ENCODE data around the gene UFM1. TPM values are rescaled to one million over a fixed set of nuclear protein-coding genes. Genes with fewer than 3 reads are reported as not detected.

The UFM1 gene
- total and polyA plus RNA-seq, 9 of the 15 experiments (the other 6 are each of a cell fraction or from before 2014, with no cell fraction given), result 26.3 to 58.5 (median 36.1) TPM

DNA sequence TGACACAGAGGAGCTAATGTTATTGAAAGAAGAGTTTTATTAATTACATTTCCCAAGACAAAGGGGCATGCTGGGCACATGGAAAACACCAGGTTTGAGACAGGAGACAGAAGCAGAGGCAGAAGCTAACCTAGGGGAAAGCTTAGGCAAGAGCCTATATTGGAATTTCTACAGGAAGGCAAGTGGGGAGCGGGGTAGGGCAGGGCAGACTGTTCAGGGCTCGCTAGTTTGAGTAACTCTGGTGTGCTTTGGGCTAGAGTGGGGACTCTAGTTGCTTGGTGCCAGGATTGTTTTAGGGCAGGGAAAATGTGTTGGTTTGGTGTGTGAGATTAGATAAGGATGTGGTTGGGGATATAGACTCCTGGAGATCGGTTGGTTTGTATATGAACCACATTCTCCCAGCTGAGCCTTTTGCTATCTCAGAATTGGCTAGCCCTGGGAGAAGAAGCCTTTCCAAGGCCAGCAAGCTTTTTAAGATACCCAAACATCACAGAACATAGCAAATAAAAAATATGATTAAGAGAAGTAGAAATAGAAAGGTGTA, 8.4 kb upstream of the UFM1 start (continued):
- no peak for TF ChIP-seq HMGXB4 (CRISPR knock-in tag; IDR thresholded peaks at IDR 0.05)

GRCh38 chr13:38346764-38347163, 2.9 kb upstream of the UFM1 start:
- H2AFZ ChIP-seq (ENCODE audit: low read depth, low read length), result no peak overlapping the region
- no peaks in the 10 kb centered on the region for H3K9me1 ChIP-seq (ENCODE audit: control insufficient read depth, insufficient read depth, low read length)
- in situ Hi-C loops (cut with MboI), result no loop called here
- H3K4me1 ChIP-seq (replicated peaks in 1 of 2; ENCODE audit: control insufficient read depth in 2 of 2, insufficient read depth in 2 of 2, low read length in 2 of 2), result no peaks in the 10 kb centered on the region; a peak in 2 of 5 replicates
- H3K36me3 ChIP-seq (ENCODE audit: control insufficient read depth, insufficient read depth, low read length), result peaks cover 9% of the 10 kb centered on the region
- no peaks in the 10 kb centered on the region for H3K9me3 ChIP-seq (replicated peaks; ENCODE audit: control insufficient read depth, insufficient read depth, low read depth, low read length)
- peaks cover 21% of the 10 kb centered on the region for H3K79me2 ChIP-seq (ENCODE audit: control insufficient read depth, insufficient read depth, low read length)
- TF ChIP-seq, protein P1, sequence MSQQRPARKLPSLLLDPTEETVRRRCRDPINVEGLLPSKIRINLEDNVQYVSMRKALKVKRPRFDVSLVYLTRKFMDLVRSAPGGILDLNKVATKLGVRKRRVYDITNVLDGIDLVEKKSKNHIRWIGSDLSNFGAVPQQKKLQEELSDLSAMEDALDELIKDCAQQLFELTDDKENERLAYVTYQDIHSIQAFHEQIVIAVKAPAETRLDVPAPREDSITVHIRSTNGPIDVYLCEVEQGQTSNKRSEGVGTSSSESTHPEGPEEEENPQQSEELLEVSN (IDR thresholded peaks at IDR 0.05; ENCODE audit: borderline replicate concordance in 1 of 2, extremely low read depth in 1 of 2, insufficient read depth in 1 of 2, insufficient read length in 1 of 2, low read depth in 1 of 2, low read length in 1 of 2, poor library complexity in 1 of 2, severe bottlenecking in 1 of 2), result no peak
- ChIA-PET CTCF (ENCODE audit: low intra/inter-chr PET ratio) (no interaction called here), POLR2A (interaction anchor here (0.9 kb wide), 1 partner anchor 11 kb away, joined by 3 read pairs; no protein-coding TSS in a partner anchor)
- 49% methylated on average over 2 of the region's 2 CpGs for WGBS (ENCODE audit: insufficient coverage, low coverage, missing lambda C conversion rate)
- no peak overlapping the region for H3K9ac ChIP-seq (ENCODE audit: insufficient read depth in 1 of 2, low read depth in 2 of 2, low read length in 2 of 2)
- ATAC-seq, result no peak
- intact Hi-C loops (cut with micrococcal nuclease), result no loop called here
- FAIRE-seq, result no peak
- H3K27me3 ChIP-seq (ENCODE audit: control insufficient read depth in 2 of 2, insufficient read depth in 2 of 2, low read length in 2 of 2), result no peaks in the 10 kb centered on the region
- H3K4me3 ChIP-seq, result no peak overlapping the region
- BruUV-seq (replicated peaks), result no TSS peak
- no peak overlapping the region for H3K27ac ChIP-seq (ENCODE audit: extremely low read depth, low read depth, low read length)
- H3K4me2 ChIP-seq (ENCODE audit: insufficient read depth, low read length), result no peak overlapping the region
- DNase-seq (ENCODE audit: extremely low read depth in 1 of 4, low spot score in 3 of 4), result no peak
- no peaks in the 10 kb centered on the region for H4K20me1 ChIP-seq (replicated peaks; ENCODE audit: control insufficient read depth, insufficient read depth, low read length)
